IMR-90 (cell line): ENCODE data around the gene COX17. TPM values are rescaled to one million over a fixed set of nuclear protein-coding genes. Genes with fewer than 3 reads are reported as not detected.
A peak's percentile ranks its signal among the peaks of the same experiment; 100 is the strongest.

Source experiments
- ATAC-seq: fragments of 200-7000 bp; cut with Tn5 transposase; 2 replicates; pipeline ENCODE4 v1.9.1; 2020; ENCODE audit warnings: low read depth, mild to moderate bottlenecking, moderate library complexity
- BruUV-seq: library from RNA; stranded (reverse); fragments of 400-500 nt; replicated peaks from 2 replicates; lab custom pipeline; 2021; lab: Mats Ljungman, UMichigan
- CTCF ChIA-PET: fragments of 300-600 bp; formaldehyde crosslinking; extraction: SDS; loops from one replicate; lab custom pipeline; 2021; ENCODE audit warnings: antibody characterized with exemption; lab: Yijun Ruan, JAX
- POLR2A ChIA-PET: fragments of 300-600 bp; sonication (Branson Sonifier 250); formaldehyde crosslinking; loops from one replicate; lab custom pipeline; 2022; ENCODE audit warnings: antibody characterized with exemption; ENCODE audit not compliant: unreplicated experiment; lab: Charles Lee
- DNase-seq: peaks from one replicate; pipeline ENCODE4 v3.0.0; 2013
- H2AFZ ChIP-seq: replicated peaks from 2 replicates; pipeline ENCODE3; 2013; ENCODE audit warnings: low read length, mild to moderate bottlenecking; ENCODE audit not compliant: poor library complexity
- H2AK5ac ChIP-seq: 2 replicates; pipeline ENCODE4 v1.6.1; 2013; ENCODE audit warnings: low read depth, low read length, inconsistent platforms
- H2AK9ac ChIP-seq: replicated peaks from 2 replicates; pipeline ENCODE3; 2013; ENCODE audit warnings: mild to moderate bottlenecking, low read depth, low read length, moderate library complexity; ENCODE audit not compliant: poor library complexity
- H2BK120ac ChIP-seq: 2 replicates; pipeline ENCODE4 v1.6.1; 2013; ENCODE audit warnings: low read depth, low read length, inconsistent platforms
- H2BK15ac ChIP-seq: 3 replicates; pipeline ENCODE4 v1.6.1; 2013; ENCODE audit warnings: low read depth, low read length, inconsistent platforms
- H2BK20ac ChIP-seq: 2 replicates; pipeline ENCODE4 v1.6.1; 2013; ENCODE audit warnings: low read depth, mild to moderate bottlenecking, inconsistent platforms, low read length, moderate library complexity
- H2BK5ac ChIP-seq: 2 replicates; pipeline ENCODE4 v1.6.1; 2013; ENCODE audit warnings: mild to moderate bottlenecking, low read depth, low read length, inconsistent platforms; ENCODE audit not compliant: poor library complexity, severe bottlenecking
- H3K14ac ChIP-seq: replicated peaks from 2 replicates; pipeline ENCODE4 v1.6.1; 2013; ENCODE audit warnings: low read depth, low read length, inconsistent platforms
- H3K18ac ChIP-seq: 2 replicates; pipeline ENCODE4 v1.6.1; 2013; ENCODE audit warnings: low read depth, low read length, control low read depth
- H3K23ac ChIP-seq: 2 replicates; pipeline ENCODE4 v1.6.1; 2013; ENCODE audit warnings: low read depth, low read length, inconsistent platforms
- H3K27ac ChIP-seq: 2 replicates; pipeline ENCODE4 v1.5.1; 2013; ENCODE audit warnings: mild to moderate bottlenecking, control low read depth, low read length; ENCODE audit not compliant: insufficient read depth
- H3K27me3 ChIP-seq: 2 replicates; pipeline ENCODE4 v1.6.1; 2013; ENCODE audit warnings: low read length; ENCODE audit not compliant: control insufficient read depth, insufficient read depth
- H3K36me3 ChIP-seq: 2 replicates; pipeline ENCODE4 v1.6.1; 2013; ENCODE audit warnings: low read length, mixed read lengths; ENCODE audit not compliant: control insufficient read depth, insufficient read depth
- H3K4ac ChIP-seq: 2 replicates; pipeline ENCODE4 v1.6.1; 2013; ENCODE audit warnings: low read depth, low read length, inconsistent platforms
- H3K4me1 ChIP-seq: 2 replicates; pipeline ENCODE4 v1.6.1; 2013; ENCODE audit warnings: low read length, mixed read lengths; ENCODE audit not compliant: control insufficient read depth, insufficient read depth
- H3K4me2 ChIP-seq: 2 replicates; pipeline ENCODE4 v1.6.1; 2013; ENCODE audit warnings: low read depth, mild to moderate bottlenecking, control low read depth, low read length, moderate library complexity
- H3K4me3 ChIP-seq: 2 replicates; pipeline ENCODE4 v1.5.1; 2013; ENCODE audit warnings: low read depth, mild to moderate bottlenecking, control low read depth, low read length, moderate library complexity; ENCODE audit not compliant: insufficient read depth
- H3K56ac ChIP-seq: 2 replicates; pipeline ENCODE4 v1.6.1; 2013; ENCODE audit warnings: low read length, inconsistent platforms; ENCODE audit not compliant: insufficient read depth; ENCODE audit errors: extremely low read depth
- H3K79me1 ChIP-seq, 2 experiments: 2 replicates each; pipeline ENCODE4 v1.6.1; 2013; ENCODE audit warnings: low read length in 2 of 2, inconsistent platforms in 1 of 2, low read depth in 1 of 2
- H3K9ac ChIP-seq: 2 replicates; pipeline ENCODE4 v1.6.1; 2013; ENCODE audit warnings: low read depth, low read length, control low read depth
- H3K9me1 ChIP-seq: 2 replicates; pipeline ENCODE4 v1.6.1; 2013; ENCODE audit warnings: low read length, inconsistent platforms; ENCODE audit not compliant: insufficient read depth
- H3K9me3 ChIP-seq: 2 replicates; pipeline ENCODE4 v1.6.1; 2013; ENCODE audit warnings: low read length; ENCODE audit not compliant: control insufficient read depth, insufficient read depth
- H4K20me1 ChIP-seq: 2 replicates; pipeline ENCODE4 v1.6.1; 2013; ENCODE audit warnings: low read length, inconsistent platforms; ENCODE audit not compliant: insufficient read depth
- H4K5ac ChIP-seq: 2 replicates; pipeline ENCODE4 v1.6.1; 2013; ENCODE audit warnings: mild to moderate bottlenecking, low read depth, low read length, control low read depth
- H4K8ac ChIP-seq, 2 experiments: 2 replicates each; pipeline ENCODE4 v1.6.1; 2013; ENCODE audit warnings: low read depth in 2 of 2, low read length in 2 of 2, control low read depth in 1 of 2, inconsistent platforms in 1 of 2
- H4K91ac ChIP-seq: 2 replicates; pipeline ENCODE4 v1.6.1; 2013; ENCODE audit warnings: low read depth, low read length, inconsistent platforms; ENCODE audit not compliant: insufficient read depth
- CHD1 ChIP-seq: IDR thresholded peaks from 2 replicates; pipeline ENCODE4 v1.6.1; 2012; ENCODE audit warnings: low read depth, low read length, improper control_type of control experiment
- CTCF ChIP-seq: conservative IDR thresholded peaks from 2 replicates; pipeline ENCODE4 v1.5.1; 2012; ENCODE audit warnings: mild to moderate bottlenecking, low read depth, low read length, improper control_type of control experiment
- FOS ChIP-seq: fragments of 150-350 bp; IDR thresholded peaks from 2 replicates; pipeline ENCODE4 v1.6.1; 2016; ENCODE audit warnings: low read depth, low read length
- RAD21 ChIP-seq: IDR thresholded peaks from 2 replicates; pipeline ENCODE4 v1.6.1; 2012; ENCODE audit warnings: low read length, improper control_type of control experiment
- WGBS, 2 experiments: methylation state at CpG; one replicate each; pipeline versions ENCODE4 v1.1.5 to v1.1.7; 2013; ENCODE audit warnings: missing lambda C conversion rate in 2 of 2; ENCODE audit not compliant: insufficient read length in 1 of 2; ENCODE audit errors: extremely low coverage in 2 of 2; 5-methylcytosine and 5-hydroxymethylcytosine counted together
- dilution Hi-C: fragments of 300-500 bp; cut with HindIII; formaldehyde crosslinking; loops from one replicate; pipeline ENCODE4 v1.14.3; 2018; ENCODE audit warnings: low sequenced_read_pairs; ENCODE audit not compliant: unreplicated experiment
- in situ Hi-C: fragments of 300-500 bp; cut with MboI; formaldehyde crosslinking; loops from 3 replicates; pipeline ENCODE4 v1.14.3; 2019; ENCODE audit warnings: low sequenced_read_pairs, inconsistent platforms, mixed read lengths
- intact Hi-C: fragments of 100-400 bp; cut with micrococcal nuclease; formaldehyde crosslinking; loops from 2 replicates; pipeline ENCODE4 v1.10.0; 2022
- polyA plus RNA-seq, 3 experiments: library from polyadenylated mRNA; depleted of rRNA; stranded (reverse); fragments of >200 nt; gene quantifications; 2 replicates each; pipeline ENCODE4 v1.2.3, GENCODE V29; 2012; ENCODE audit warnings: low replicate concordance in 1 of 3
- total RNA-seq: library from RNA; depleted of rRNA; stranded (reverse); fragments of >200 nt; gene quantifications from 2 replicates; pipeline ENCODE4 v1.2.3, GENCODE V29; 2012

COX17 gene
- total and polyA plus RNA-seq, 2 of the 4 experiments (the other 2 are of a cell fraction), result 2.0 to 24.5 TPM

GRCh38 chr3:119690043-119690656 is 12.9 kb upstream of the COX17 start:
- BruUV-seq, result no TSS peak
- Histone ChIP-seq H3K27me3 (peaks cover 12% of the 10 kb centered on the region), H3K4me2 (no peak overlapping the region), H2AK5ac (no peak overlapping the region), H4K8ac (no peak overlapping the region), H3K56ac (no peak overlapping the region), H3K18ac (no peak overlapping the region), H3K9ac (no peak overlapping the region), H3K79me1 (no peaks in the 10 kb centered on the region), H3K36me3 (no peaks in the 10 kb centered on the region), H4K5ac (no peak overlapping the region), H2BK20ac (no peak overlapping the region), H4K20me1 (no peaks in the 10 kb centered on the region), H3K27ac (no peak overlapping the region), H2BK5ac (no peak overlapping the region), H3K23ac (no peak overlapping the region), H2AFZ (no peak overlapping the region), H3K14ac (no peak overlapping the region), H3K9me3 (no peaks in the 10 kb centered on the region), H2AK9ac (no peak overlapping the region), H2BK120ac (no peak overlapping the region), H3K9me1 (no peaks in the 10 kb centered on the region), H3K4me1 (no peaks in the 10 kb centered on the region), H3K4me3 (no peak overlapping the region), H3K4ac (no peak overlapping the region), H4K91ac (no peak overlapping the region), H2BK15ac (no peak overlapping the region)
- DNase-seq, result peak; percentile 49
- intact Hi-C loops (no loop called here), in situ Hi-C loops (loop anchor here (25.0 kb wide), 4 partner anchors 178 to 803 kb away; partner anchors contain the start of genes ARHGAP31 and TEX55), dilution Hi-C loops (no loop called here)
- ChIA-PET CTCF (interaction anchor here (0.7 to 1.4 kb wide), 5 partner anchors 10 to 483 kb away, joined by 3 to 6 read pairs (median 3); no protein-coding TSS in a partner anchor), POLR2A (no interaction called here)
- 60% methylated on average over 1 of the region's 4 CpGs; no CpG with 5 or more reads in 1 of the 2 experiments for WGBS, 2 experiments
- ATAC-seq, result peak; percentile 66
- no peak for TF ChIP-seq FOS
- TF ChIP-seq CTCF, result peak; percentile 48
- peak; percentile 23; the same call in 1 of the 2 replicates for TF ChIP-seq RAD21
- TF ChIP-seq CHD1, result no peak
